SH-SY5Y (cell line): ENCODE results near the gene PCIF1.

Source experiments
- GATA2 ChIP-seq: IDR thresholded peaks from 2 replicates; pipeline ENCODE4 v1.6.1; 2011; ENCODE audit warnings: mild to moderate bottlenecking, low read depth, low read length
- GATA3 ChIP-seq: IDR thresholded peaks from 2 replicates; pipeline ENCODE4 v1.6.1; 2011; ENCODE audit warnings: low read depth, mild to moderate bottlenecking, low read length, moderate library complexity

DNA sequence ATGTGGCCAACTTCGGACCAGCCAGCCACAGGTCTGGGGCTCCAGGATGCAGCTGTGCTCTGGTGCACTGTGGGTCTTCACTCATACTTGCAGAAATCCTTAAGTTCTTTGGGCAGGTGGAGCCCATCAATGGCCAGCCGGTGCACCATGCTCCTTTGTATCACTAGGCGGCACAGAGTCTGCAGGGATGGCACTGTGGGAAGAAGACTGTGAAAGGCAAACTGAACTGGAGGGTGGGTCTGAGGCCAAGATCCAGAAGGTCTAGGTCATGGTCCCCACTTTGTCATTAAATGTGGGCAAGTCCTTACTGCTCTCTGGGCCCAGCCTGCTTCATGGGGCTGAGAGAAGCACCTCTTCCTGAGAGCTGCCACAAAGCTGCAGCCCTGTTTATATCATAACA lies 45.8 kb upstream of the PCIF1 start:
- TF ChIP-seq GATA2 (no peak), GATA3 (no peak)
